ENCODE measurements around the gene NLRP8. TPM values are rescaled to one million over a fixed set of nuclear protein-coding genes. Genes with fewer than 3 reads are reported as not detected.

NLRP8 gene
- total RNA-seq, 4 donors from 2014 or later, result not detected

- no peak for TF ChIP-seq CTCF (IDR thresholded peaks at IDR 0.05)
- Histone ChIP-seq H3K4me3 (no peak overlapping the region), H3K36me3 (no peaks in the 10 kb centered on the region), H3K27ac (no peak overlapping the region), H3K4me1 (no peaks in the 10 kb centered on the region), H3K27me3 (no peaks in the 10 kb centered on the region), H3K9me3 (no peaks in the 10 kb centered on the region)
- intact Hi-C loops (cut with DNase I; ENCODE audit: low total_unique reads), result no loop called here
- no peak for DNase-seq
Observed at GRCh38 chr19:55907746-55908145, 39.9 kb upstream of the NLRP8 start.

DNA sequence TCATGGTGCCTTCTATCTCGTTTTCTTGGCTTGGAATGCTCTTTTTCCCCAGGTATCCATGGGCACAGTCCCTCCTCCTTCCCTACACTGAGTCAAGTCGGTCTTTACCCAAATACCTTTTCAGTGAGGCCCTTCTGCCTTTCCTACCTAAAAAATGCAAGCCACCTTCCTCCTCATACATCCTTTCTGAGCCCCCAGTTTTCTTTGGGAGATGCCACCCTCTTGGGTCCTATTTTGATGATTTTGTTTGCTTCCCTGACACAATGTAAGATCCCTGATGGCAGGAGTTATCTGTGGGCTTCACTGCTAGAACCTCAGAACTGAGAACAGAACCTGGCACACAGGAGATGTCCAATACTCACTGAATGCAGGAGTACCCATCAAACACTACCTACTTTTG is 37.8 kb upstream of the NLRP8 start:
- H3K4me1 ChIP-seq, result no peaks in the 10 kb centered on the region
- H3K4me3 ChIP-seq, result no peak overlapping the region
- no peaks in the 10 kb centered on the region for H3K9me3 ChIP-seq
- TF ChIP-seq CTCF (IDR thresholded peaks at IDR 0.05) (no peak), POLR2A (IDR thresholded peaks at IDR 0.05) (no peak)
- H3K27ac ChIP-seq, result no peak overlapping the region
- H3K36me3 ChIP-seq, result no peaks in the 10 kb centered on the region
- intact Hi-C loops (cut with DNase I; ENCODE audit: low total_unique reads), result no loop called here
- DNase-seq, result no peak
- H3K27me3 ChIP-seq, result no peaks in the 10 kb centered on the region

DNA sequence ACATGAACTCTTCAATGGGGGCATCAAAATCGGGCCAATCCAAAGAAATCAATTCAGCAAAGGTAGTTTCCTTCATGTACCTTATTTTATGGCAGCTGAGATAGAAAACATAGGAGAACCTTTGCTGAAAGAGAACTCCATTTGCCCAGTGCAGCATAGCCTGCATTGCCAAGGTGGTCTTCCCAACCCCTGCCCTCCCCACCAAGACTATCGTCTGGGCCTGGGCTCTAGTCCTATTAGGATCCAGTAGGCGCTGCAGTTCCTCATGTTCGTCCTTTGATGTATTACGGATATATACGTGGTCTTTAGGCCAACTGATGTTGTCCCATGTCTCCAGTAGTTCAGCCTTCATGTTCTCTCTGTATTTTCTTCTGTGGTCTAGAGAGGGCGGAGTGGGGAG is 34.7 kb upstream of the NLRP8 start:
- no peak for DNase-seq
- Histone ChIP-seq H3K4me3 (no peak overlapping the region), H3K27me3 (no peaks in the 10 kb centered on the region), H3K4me1 (no peaks in the 10 kb centered on the region), H3K36me3 (no peaks in the 10 kb centered on the region), H3K9me3 (no peaks in the 10 kb centered on the region), H3K27ac (no peak overlapping the region)
- TF ChIP-seq POLR2A (IDR thresholded peaks at IDR 0.05) (no peak), CTCF (IDR thresholded peaks at IDR 0.05) (no peak)
- intact Hi-C loops (cut with DNase I; ENCODE audit: low total_unique reads), result no loop called here

GRCh38 chr19:55913643-55914268 is 33.9 kb upstream of the NLRP8 start:
- Histone ChIP-seq H3K36me3 (no peaks in the 10 kb centered on the region), H3K27me3 (no peaks in the 10 kb centered on the region), H3K4me3 (no peak overlapping the region), H3K9me3 (no peaks in the 10 kb centered on the region), H3K4me1 (no peaks in the 10 kb centered on the region), H3K27ac (no peak overlapping the region)
- intact Hi-C loops (cut with DNase I; ENCODE audit: low total_unique reads), result no loop called here
- no peak for DNase-seq
- TF ChIP-seq CTCF (IDR thresholded peaks at IDR 0.05) (no peak), POLR2A (IDR thresholded peaks at IDR 0.05) (no peak)

DNA sequence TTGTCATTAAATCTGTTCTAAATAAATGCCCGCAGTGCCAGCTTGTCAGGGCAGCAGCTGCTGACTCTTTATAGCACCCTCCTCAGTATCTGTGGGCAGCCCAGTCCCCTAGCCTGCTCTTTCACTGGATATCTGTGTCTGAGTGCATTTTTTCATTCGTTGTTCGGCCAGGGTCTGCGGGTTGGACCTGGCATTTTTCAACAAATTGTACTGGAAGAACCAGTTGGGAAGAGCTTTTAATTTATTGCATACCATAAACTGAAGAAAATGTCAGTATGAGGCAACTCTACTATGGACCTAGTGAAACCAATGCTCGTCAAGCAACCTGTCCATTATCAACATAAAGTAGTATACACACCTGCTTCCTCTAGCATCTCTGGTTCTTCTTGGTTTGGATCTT is 24.1 kb upstream of the NLRP8 start:
- no peak overlapping the region for H3K4me3 ChIP-seq
- TF ChIP-seq POLR2A (IDR thresholded peaks at IDR 0.05) (no peak), CTCF (IDR thresholded peaks at IDR 0.05) (no peak)
- intact Hi-C loops (cut with DNase I; ENCODE audit: low total_unique reads), result no loop called here
- H3K9me3 ChIP-seq, result no peaks in the 10 kb centered on the region
- H3K27me3 ChIP-seq, result no peaks in the 10 kb centered on the region
- no peak for DNase-seq
- H3K36me3 ChIP-seq, result no peaks in the 10 kb centered on the region
- H3K27ac ChIP-seq, result no peak overlapping the region
- H3K4me1 ChIP-seq, result no peaks in the 10 kb centered on the region
